Measurements from ENCODE around the gene ARID3A. TPM values are rescaled to one million over a fixed set of nuclear protein-coding genes. Genes with fewer than 3 reads are reported as not detected.
A peak's percentile ranks its signal among the peaks of the same experiment; 100 is the strongest.

Gene ARID3A
- total RNA-seq, 1 donor from 2014 or later: 9.5 TPM

- no peak for DNase-seq (ENCODE audit: low read depth in 2 of 2)
Observed at GRCh38 chr19:929203-929890, 3.5 kb downstream of the ARID3A start.

GRCh38 chr19:929891-930258, 4.0 kb downstream of the ARID3A start:
- DNase-seq (ENCODE audit: low read depth in 2 of 2): no peak

- DNase-seq (ENCODE audit: low read depth in 2 of 2): no peak
Observed at GRCh38 chr19:931860-932647, 6.2 kb downstream of the ARID3A start.

- DNase-seq (ENCODE audit: low read depth in 2 of 2): peak; percentile 40 to 73
Observed at GRCh38 chr19:932648-933552, 7.1 kb downstream of the ARID3A start.

- DNase-seq (ENCODE audit: low read depth in 2 of 2): no peak
Observed at GRCh38 chr19:933553-933882, 7.7 kb downstream of the ARID3A start.

GRCh38 chr19:934197-934840, 8.5 kb downstream of the ARID3A start:
- DNase-seq (ENCODE audit: low read depth in 2 of 2): no peak

GRCh38 chr19:934865-935479, 9.1 kb downstream of the ARID3A start:
- peak; percentile 88 to 97 for DNase-seq (ENCODE audit: low read depth in 2 of 2)

- no peak for DNase-seq (ENCODE audit: low read depth in 2 of 2)
Observed at GRCh38 chr19:936175-936546, 10.3 kb downstream of the ARID3A start.

- DNase-seq (ENCODE audit: low read depth in 2 of 2): no peak
Observed at GRCh38 chr19:937259-937694, 11.4 kb downstream of the ARID3A start.

GRCh38 chr19:938233-938923, 12.5 kb downstream of the ARID3A start:
- no peak for DNase-seq (ENCODE audit: low read depth in 2 of 2)

- DNase-seq (ENCODE audit: low read depth in 2 of 2): no peak
Observed at GRCh38 chr19:939439-939838, 13.6 kb downstream of the ARID3A start.

GRCh38 chr19:939922-940321, 14.1 kb downstream of the ARID3A start:
- DNase-seq (ENCODE audit: low read depth in 2 of 2): no peak

GRCh38 chr19:940591-941291, 14.9 kb downstream of the ARID3A start:
- DNase-seq (ENCODE audit: low read depth in 2 of 2): peak; percentile 55 to 68

- DNase-seq (ENCODE audit: low read depth in 2 of 2): no peak
Observed at GRCh38 chr19:941292-942132, 15.7 kb downstream of the ARID3A start.

- peak in 1 of 2 donors; percentile 29 for DNase-seq (ENCODE audit: low read depth in 2 of 2)
Observed at GRCh38 chr19:942133-942645, 16.4 kb downstream of the ARID3A start.

GRCh38 chr19:943551-944170, 17.8 kb downstream of the ARID3A start:
- no peak for DNase-seq (ENCODE audit: low read depth in 2 of 2)

- no peak for DNase-seq (ENCODE audit: low read depth in 2 of 2)
Observed at GRCh38 chr19:944171-944567, 18.3 kb downstream of the ARID3A start.

GRCh38 chr19:944663-945241, 18.9 kb downstream of the ARID3A start:
- DNase-seq (ENCODE audit: low read depth in 2 of 2): no peak

Data from lung microvascular endothelial cell (primary cell).